NCI-H748 (cell line): Measurements from ENCODE around the gene DYNC2I2.
"Not testable (repeated sequence)": the region's sequence is repeated elsewhere in the genome, so short reads cannot be mapped to it uniquely, and the experiment has no call there.

ENCODE experiments used
- DNase-seq: peaks from one replicate; lab custom pipeline; 2025; ENCODE audit not compliant: unreplicated experiment; lab: John Stamatoyannopoulos, UW

Gene DYNC2I2

GRCh38 chr9:128656416-128657343 lies at the start of gene DYNC2I2:
TSS of gene DYNC2I2 (minus strand) at chr9:128656847. CDS start at chr9:128656726, 121 bp downstream.
- DNase-seq: peak; percentile 96

- no peak for DNase-seq
Measured at GRCh38 chr9:128706045-128706444, 49.4 kb upstream of the DYNC2I2 start.

DNA sequence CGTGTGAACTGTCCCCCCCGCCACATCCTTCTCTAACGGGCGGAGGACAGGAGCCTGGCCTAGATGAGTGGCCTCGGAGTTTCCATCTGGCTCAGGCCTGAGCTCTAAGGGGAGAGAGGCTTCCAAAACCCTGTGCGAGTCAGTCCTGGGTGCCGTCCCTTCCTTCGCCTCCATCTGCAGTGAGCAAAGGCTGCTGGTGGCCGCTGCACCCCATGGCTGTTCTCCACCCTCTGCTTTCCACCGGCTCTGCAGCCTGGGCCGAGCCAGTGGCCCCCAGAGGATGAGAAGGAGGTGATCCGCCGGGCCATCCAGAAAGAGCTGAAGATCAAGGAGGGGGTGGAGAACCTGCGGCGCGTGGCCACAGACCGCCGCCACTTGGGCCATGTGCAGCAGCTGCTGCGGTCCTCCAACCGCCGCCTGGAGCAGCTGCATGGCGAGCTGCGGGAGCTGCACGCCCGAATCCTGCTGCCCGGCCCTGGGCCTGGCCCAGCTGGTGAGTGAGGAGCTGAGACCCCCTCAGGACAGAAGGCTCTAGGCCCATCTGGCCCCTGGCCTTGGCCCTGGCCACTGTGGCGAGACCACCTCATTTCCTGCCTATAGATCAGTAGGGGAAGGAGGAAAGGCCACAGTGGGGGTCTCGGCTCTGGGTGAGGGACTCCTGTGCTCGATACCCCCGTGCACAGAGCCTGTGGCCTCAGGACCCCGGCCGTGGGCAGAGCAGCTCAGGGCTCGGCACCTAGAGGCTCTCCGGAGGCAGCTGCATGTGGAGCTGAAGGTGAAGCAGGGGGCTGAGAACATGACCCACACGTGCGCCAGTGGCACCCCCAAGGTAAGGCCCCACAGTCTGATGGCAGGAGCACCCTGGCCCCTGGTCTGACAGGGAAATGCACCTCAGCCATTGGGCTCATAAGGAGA lies 48.7 kb upstream of the DYNC2I2 start:
- DNase-seq: no peak

- DNase-seq: no peak
Measured at GRCh38 chr9:128704356-128704670, 47.7 kb upstream of the DYNC2I2 start.

DNA sequence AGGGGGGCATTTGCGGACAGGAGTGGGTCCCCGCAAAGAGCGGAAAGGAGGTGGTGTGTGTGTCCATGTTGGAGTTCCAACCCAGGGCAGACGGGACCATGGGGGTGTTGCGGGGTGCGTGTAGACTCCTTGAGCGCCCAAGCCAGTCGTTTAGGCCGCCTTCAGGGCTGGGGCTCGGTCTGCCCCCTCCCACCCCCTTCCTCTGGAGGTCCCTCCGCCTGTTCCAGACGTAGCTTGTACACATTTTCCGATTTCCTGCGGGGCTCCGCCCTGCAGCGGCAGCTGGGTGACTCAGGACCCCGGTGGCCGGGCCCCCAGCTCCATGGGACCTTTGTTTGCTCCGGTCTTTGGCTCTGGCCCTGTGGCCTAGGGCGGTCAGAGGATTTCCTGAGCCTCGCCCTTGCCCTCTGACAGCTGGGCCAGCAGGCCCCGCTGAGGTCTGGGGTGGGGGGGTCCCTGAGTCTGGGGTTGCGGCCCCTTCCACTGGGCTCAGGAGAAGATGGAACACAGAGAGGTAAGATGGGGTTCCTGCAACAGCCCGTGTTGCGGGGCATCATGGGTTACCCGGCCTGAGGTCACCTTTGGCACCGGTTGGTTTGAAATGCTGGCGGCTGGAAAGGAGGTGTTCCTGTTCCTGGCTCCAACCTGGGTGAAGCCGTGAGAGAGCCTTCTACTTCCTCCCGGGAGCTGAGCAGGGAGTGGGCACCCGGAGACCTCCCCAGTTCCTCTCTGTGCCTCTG lies 47.1 kb upstream of the DYNC2I2 start:
- no peak for DNase-seq

- DNase-seq: peak; percentile 68
Measured at GRCh38 chr9:128702949-128703615, 46.4 kb upstream of the DYNC2I2 start.

- DNase-seq: peak; percentile 89
Measured at GRCh38 chr9:128702445-128702948, 45.9 kb upstream of the DYNC2I2 start, which contains the start of gene PKN3. TSS of gene PKN3 (plus strand) at chr9:128702503. CDS start at chr9:128702916, 413 bp downstream.

DNA sequence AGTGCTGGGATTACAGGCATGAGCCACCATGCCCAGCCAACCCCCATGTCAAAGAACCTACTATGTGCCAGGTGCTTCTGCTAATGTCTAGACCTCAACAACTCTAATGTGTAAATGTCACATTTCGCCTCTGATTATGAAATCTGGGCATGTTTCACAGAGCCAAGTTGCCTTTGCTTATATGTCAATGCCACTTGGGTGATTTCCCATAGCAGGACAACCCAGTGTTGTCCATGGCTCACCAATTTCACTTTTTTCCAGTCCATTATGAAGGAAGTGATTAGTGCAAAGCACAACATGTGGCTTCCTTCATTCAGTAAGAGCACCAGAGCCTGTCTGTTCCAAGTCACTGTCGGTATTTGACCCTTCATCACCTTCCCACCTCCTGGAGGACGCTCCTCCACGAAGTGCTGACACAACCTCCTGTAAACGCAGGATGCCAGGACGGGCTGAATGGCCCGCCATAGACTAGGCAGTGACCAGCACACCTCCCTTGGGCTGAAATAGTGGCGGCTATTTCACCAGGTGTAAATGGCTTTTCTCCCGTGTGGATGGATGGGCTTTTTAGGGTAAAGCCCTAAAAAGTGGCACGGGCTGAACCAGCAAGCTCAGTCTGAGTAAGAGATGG lies 44.7 kb upstream of the DYNC2I2 start:
- DNase-seq: no peak

DNA sequence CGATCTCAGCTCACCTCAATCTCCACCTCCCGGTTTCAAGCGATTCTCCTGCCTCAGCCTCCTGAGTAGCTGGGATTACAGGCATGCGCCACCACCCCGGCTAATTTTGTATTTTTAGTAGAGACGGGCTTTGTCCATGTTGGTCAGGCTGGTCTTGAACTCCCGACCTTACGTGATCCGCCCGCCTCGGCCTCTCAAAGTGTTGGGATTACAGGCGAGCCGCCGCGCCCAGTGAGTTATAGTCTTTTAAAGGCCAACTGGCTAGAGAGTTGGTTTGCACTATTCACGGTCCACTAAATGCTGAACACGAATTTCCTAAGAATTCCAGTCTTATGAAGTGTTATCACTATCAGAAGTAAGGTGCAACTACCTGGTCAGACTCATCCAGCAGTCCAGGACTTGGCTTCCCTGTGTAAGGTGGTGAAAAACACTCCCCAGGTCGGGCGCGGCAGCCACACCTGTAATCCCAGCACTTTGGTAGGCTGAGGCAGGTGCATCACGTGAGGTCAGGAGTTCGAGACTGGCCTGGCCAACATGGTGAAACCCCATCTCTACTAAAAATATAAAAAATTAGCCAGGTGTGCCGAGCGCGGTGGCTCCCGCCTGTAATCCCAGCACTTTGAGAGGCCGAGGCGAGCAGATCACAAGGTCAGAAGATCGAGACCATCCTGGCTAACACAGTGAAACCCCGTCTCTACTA lies 42.6 kb upstream of the DYNC2I2 start:
- not testable (repeated sequence) for DNase-seq

DNA sequence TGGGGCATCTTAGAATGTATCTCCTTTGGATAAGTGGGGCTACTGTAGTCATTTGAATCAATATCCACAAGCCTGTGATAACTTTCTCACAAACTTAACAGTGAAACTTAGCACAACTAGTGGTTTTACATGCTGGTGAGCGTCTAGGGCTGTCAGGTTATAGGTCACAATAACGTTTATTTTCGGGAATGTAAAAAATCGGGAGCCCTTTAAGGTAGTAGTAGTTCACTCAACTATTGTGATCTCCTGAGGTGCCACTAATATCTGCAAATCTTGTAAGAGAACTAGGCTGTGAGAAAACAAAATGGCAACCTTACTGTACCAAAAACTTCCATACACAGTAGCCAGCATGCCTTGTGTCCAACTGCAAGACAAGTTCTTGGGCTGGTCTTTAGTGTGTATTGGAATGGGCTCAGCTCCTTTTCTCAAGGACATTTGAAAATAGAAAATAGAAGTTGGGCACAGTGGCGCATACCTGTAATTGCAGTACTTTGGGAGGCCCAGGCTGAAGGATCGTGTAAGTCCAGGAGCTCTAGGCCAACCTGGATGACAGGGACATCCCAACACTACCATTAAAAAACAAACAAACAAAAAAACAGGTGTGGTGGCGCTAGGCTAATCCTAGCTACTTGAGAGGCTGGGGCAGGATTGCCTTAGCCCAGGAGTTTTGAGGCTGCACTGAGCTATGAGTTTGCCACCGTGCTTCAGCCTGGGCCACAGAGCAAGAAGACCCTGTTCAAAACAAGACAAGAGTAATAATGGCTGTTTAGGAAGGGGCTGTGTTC lies 40.5 kb upstream of the DYNC2I2 start:
- no peak for DNase-seq

DNA sequence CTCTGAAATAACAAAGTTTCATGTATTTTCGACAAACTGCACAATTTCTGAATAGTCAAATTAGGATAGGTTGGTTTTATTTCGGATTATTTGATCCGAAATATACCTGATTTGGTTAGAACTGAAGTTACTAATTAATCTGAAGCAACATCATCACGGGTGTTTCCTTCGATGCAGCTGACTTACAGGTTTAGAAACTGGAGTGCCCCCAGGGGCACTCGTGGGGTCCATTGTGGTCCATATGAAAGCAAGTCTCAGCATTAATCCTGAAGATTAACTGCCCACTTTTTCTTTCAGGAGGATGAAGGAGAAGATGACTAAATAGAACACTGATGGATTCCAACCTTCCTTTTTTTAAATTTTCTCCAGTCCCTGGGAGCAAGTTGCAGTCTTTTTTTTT lies 37.7 kb upstream of the DYNC2I2 start:
- DNase-seq: no peak

DNA sequence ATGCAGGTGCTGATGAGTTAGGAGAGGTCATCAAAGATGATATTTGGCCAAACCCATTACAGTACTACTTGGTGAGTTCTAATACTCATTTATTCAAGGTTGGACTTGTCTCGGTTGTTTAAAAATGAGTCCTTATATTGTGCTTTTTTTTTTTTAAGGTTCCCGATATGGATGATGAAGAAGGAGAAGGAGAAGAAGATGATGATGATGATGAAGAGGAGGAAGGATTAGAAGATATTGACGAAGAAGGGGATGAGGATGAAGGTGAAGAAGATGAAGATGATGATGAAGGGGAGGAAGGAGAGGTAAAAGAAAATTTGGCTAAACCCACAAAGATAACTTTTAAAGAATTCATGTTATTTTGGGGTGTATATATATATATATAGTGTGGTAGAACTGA lies 37.1 kb upstream of the DYNC2I2 start:
- DNase-seq: not testable (repeated sequence)

DNA sequence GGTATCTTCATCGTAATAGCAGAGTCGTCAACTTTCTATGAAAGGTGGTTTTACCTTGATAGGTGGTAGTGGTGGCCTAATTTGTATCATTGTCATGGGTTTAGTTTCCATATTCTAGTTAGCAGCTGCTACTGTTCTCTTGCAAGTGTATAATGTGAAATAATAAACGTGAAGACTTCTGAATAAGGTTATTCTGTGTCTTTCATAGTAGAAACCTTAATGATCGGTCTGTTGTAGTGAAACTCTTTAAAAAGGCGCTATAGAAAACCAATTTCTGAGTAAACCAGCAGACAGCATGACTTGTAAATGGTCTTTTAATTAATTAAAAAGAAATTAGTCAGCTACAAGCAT lies 34.0 kb upstream of the DYNC2I2 start:
- DNase-seq: no peak

DNA sequence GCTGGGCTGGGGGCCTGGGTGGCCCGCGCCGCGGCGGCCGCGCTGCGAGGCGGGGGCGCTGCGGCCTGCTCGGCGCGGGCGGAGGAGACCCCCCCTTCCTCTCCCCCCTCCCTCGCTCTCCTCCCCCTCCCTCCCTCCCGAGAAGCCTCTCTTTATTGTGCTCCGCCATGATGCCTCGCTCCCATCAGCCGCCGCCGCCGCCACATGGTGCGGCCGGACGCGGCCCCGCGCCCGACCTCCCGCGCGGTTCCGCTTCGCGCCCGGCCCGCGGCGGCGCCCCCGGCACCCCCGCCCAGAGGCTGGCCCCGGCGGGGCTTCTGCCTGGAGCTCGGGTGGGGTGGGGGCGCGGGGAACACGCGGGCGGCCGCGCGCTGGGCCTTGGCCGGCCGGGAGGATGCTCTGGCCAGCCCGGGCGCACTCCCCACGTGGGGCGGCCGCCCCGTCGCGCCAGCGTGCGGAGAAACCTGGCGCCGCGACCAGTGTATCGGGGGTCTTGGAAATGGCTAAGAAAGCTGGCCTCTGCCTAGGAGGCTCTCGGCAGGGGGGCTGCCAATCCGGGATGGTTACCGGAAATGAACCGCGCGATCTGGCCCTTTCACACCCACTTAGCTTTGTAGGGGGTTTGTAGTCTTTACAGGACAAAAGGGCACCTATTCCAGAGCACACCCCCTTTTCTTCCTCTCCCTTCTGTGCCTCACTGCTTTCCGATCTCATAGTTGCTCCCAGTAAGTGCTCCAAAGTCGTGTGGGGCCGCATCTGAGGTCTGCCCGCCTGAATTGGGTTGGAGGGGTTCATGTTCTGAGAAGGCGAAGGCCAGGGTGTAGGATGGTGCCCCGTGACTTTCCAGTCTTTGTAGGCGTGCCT lies 33.4 kb upstream of the DYNC2I2 start:
- DNase-seq: peak; percentile 68

- peak; percentile 77 for DNase-seq
Measured at GRCh38 chr9:128689293-128689774, 32.7 kb upstream of the DYNC2I2 start.

- peak; percentile 95 for DNase-seq
Measured at GRCh38 chr9:128688501-128689292, 32.0 kb upstream of the DYNC2I2 start, which contains the start of gene SET. TSS of gene SET (plus strand) at chr9:128689222. CDS start at chr9:128689583, 361 bp downstream.
